Neural progenitor cell (in vitro differentiated cells): Measurements from ENCODE around the gene CCDC7. TPM values are rescaled to one million over a fixed set of nuclear protein-coding genes. Genes with fewer than 3 reads are reported as not detected.

Source experiments
- DNase-seq: peaks from one replicate; pipeline ENCODE4 v3.0.0-alpha.2; 2016; ENCODE audit warnings: low spot score
- H2AFZ ChIP-seq: fragments of 200-600 bp; sonication (generic); replicated peaks from 2 replicates; pipeline ENCODE4 v1.6.1; 2016; ENCODE audit warnings: antibody characterized with exemption
- H3F3A ChIP-seq: fragments of 200-600 bp; sonication (generic); 2 replicates; pipeline ENCODE4 v1.6.1; 2016; ENCODE audit warnings: antibody characterized with exemption, low read depth
- H3K27ac ChIP-seq: fragments of 200-600 bp; sonication (generic); 2 replicates; pipeline ENCODE4 v1.5.1; 2016; ENCODE audit warnings: mild to moderate bottlenecking
- H3K27me3 ChIP-seq: fragments of 200-600 bp; sonication (generic); 2 replicates; pipeline ENCODE4 v1.6.1; 2016; ENCODE audit warnings: mild to moderate bottlenecking, moderate library complexity
- H3K36me3 ChIP-seq: fragments of 200-600 bp; sonication (generic); 2 replicates; pipeline ENCODE4 v1.5.1; 2016
- H3K4me1 ChIP-seq: fragments of 200-600 bp; sonication (generic); 2 replicates; pipeline ENCODE4 v1.6.1; 2016; ENCODE audit warnings: mixed run types
- H3K4me2 ChIP-seq: fragments of 200-600 bp; sonication (generic); 2 replicates; pipeline ENCODE4 v1.6.1; 2016
- H3K4me3 ChIP-seq: fragments of 200-600 bp; sonication (generic); 2 replicates; pipeline ENCODE4 v1.5.1; 2016
- H3K79me2 ChIP-seq: fragments of 200-600 bp; sonication (generic); 2 replicates; pipeline ENCODE4 v1.6.1; 2016; ENCODE audit warnings: low read depth
- H3K9ac ChIP-seq: fragments of 200-600 bp; sonication (generic); 2 replicates; pipeline ENCODE4 v1.6.1; 2016
- H3K9me3 ChIP-seq: fragments of 200-600 bp; sonication (generic); 2 replicates; pipeline ENCODE4 v1.5.1; 2016; ENCODE audit warnings: low read depth
- H4K20me1 ChIP-seq: fragments of 200-600 bp; sonication (generic); 2 replicates; pipeline ENCODE4 v1.6.1; 2016; ENCODE audit warnings: low read depth
- H3K27ac Mint-ChIP-seq: 3 replicates; pipeline ENCODE4 v1.8.0; 2021; ENCODE audit warnings: mixed read lengths
- H3K27me3 Mint-ChIP-seq: 2 replicates; pipeline ENCODE4 v1.8.0; 2022; ENCODE audit warnings: low read depth, mild to moderate bottlenecking, inconsistent platforms, moderate library complexity, mixed read lengths; ENCODE audit not compliant: insufficient read depth
- H3K36me3 Mint-ChIP-seq: 3 replicates; pipeline ENCODE4 v1.8.0; 2021; ENCODE audit warnings: mixed read lengths
- H3K4me1 Mint-ChIP-seq: 3 replicates; pipeline ENCODE4 v1.8.0; 2021; ENCODE audit warnings: mixed read lengths
- H3K4me3 Mint-ChIP-seq: 3 replicates; pipeline ENCODE4 v1.8.0; 2021; ENCODE audit warnings: mild to moderate bottlenecking, moderate library complexity, mixed read lengths
- H3K9me3 Mint-ChIP-seq: 3 replicates; pipeline ENCODE4 v1.8.0; 2020; ENCODE audit warnings: mixed read lengths
- EZH2 ChIP-seq: fragments of 200-600 bp; sonication (generic); IDR thresholded peaks from 2 replicates; pipeline ENCODE4 v1.6.1; 2017; ENCODE audit warnings: antibody characterized with exemption, mild to moderate bottlenecking, moderate library complexity
- EZH2phosphoT487 ChIP-seq: fragments of 200-600 bp; sonication (generic); IDR thresholded peaks from 2 replicates; pipeline ENCODE4 v1.6.1; 2017; ENCODE audit warnings: antibody characterized with exemption
- total RNA-seq: library from RNA; depleted of rRNA; stranded (reverse); fragments of >200 nt; gene quantifications from 2 replicates; pipeline ENCODE4 v1.2.3, GENCODE V29; 2015; ENCODE audit warnings: low replicate concordance
- TF ChIP-seq, protein P1 (sequence below): fragments of 200-600 bp; sonication (generic); IDR thresholded peaks from 2 replicates; pipeline ENCODE4 v1.5.1; 2017; ENCODE audit warnings: antibody characterized with exemption, mild to moderate bottlenecking

The CCDC7 gene
- total RNA-seq, 1 donor from 2014 or later: 6.9 TPM

DNA sequence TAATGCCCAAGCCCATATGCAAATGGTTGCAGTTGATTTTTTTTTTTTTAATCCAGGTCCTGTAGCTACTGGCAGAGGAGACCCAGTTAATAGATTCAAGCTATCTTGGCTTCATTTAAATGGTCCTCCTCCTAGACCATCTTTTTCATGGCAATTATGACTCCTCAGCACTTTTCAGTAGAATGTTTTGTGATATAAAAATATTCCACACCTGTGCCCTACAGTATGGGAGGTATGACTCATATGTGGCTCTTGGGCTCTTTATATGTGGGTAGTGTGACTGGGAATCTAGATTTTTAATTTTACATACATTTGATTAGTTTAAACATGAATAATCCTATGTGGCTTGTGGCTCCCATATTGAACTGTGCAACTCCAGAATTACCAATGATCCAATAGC lies 432.0 kb downstream of the CCDC7 start:
- Mint-ChIP-seq H3K27ac (no peak overlapping the region), H3K4me1 (peaks cover 4% of the 10 kb centered on the region), H3K36me3 (no peaks in the 10 kb centered on the region), H3K9me3 (peaks cover under 1% of the 10 kb centered on the region), H3K27me3 (no peaks in the 10 kb centered on the region), H3K4me3 (no peak overlapping the region)
- Histone ChIP-seq H3K36me3 (no peaks in the 10 kb centered on the region), H3K4me1 (no peaks in the 10 kb centered on the region), H3K27me3 (no peaks in the 10 kb centered on the region), H3K27ac (no peak overlapping the region), H3K4me2 (no peak overlapping the region), H2AFZ (no peak overlapping the region), H3K9me3 (no peaks in the 10 kb centered on the region), H3K4me3 (no peak overlapping the region), H3K79me2 (no peaks in the 10 kb centered on the region), H3F3A (no peaks in the 10 kb centered on the region), H4K20me1 (no peaks in the 10 kb centered on the region), H3K9ac (no peak overlapping the region)
- no peak for DNase-seq
- TF ChIP-seq EZH2phosphoT487: no peak
- no peak for TF ChIP-seq EZH2
- TF ChIP-seq, protein P1, sequence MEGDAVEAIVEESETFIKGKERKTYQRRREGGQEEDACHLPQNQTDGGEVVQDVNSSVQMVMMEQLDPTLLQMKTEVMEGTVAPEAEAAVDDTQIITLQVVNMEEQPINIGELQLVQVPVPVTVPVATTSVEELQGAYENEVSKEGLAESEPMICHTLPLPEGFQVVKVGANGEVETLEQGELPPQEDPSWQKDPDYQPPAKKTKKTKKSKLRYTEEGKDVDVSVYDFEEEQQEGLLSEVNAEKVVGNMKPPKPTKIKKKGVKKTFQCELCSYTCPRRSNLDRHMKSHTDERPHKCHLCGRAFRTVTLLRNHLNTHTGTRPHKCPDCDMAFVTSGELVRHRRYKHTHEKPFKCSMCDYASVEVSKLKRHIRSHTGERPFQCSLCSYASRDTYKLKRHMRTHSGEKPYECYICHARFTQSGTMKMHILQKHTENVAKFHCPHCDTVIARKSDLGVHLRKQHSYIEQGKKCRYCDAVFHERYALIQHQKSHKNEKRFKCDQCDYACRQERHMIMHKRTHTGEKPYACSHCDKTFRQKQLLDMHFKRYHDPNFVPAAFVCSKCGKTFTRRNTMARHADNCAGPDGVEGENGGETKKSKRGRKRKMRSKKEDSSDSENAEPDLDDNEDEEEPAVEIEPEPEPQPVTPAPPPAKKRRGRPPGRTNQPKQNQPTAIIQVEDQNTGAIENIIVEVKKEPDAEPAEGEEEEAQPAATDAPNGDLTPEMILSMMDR: no peak

DNA sequence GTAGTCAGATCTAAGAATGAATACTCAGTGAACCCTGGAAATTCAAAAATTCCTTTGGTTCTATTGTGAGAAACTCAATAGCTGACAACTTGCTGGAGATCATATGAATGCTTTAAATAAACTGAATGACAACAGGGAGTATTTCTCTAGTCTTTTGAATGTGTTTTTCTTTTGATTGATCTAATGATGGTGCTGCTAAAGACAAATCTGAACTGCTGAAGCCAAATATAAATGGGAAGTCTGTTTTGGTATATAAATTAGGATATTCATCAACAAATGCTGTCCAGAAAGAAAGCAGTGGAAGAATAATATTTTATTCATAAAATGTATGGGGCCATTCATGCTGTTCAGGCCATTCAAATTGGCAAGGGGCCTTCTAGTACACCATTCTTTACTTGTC lies 432.7 kb downstream of the CCDC7 start:
- no peak overlapping the region for H3K27ac Mint-ChIP-seq
- H3K36me3 ChIP-seq: no peaks in the 10 kb centered on the region
- no peaks in the 10 kb centered on the region for H3K4me1 ChIP-seq
- H3K9me3 ChIP-seq: no peaks in the 10 kb centered on the region
- no peaks in the 10 kb centered on the region for H3F3A ChIP-seq
- H3K9ac ChIP-seq: no peak overlapping the region
- H3K4me2 ChIP-seq: no peak overlapping the region
- H2AFZ ChIP-seq: no peak overlapping the region
- no peaks in the 10 kb centered on the region for H4K20me1 ChIP-seq
- no peaks in the 10 kb centered on the region for H3K36me3 Mint-ChIP-seq
- no peak overlapping the region for H3K27ac ChIP-seq
- H3K27me3 ChIP-seq: no peaks in the 10 kb centered on the region
- no peak for DNase-seq
- no peak overlapping the region for H3K4me3 ChIP-seq
- TF ChIP-seq EZH2 (no peak), EZH2phosphoT487 (no peak)
- TF ChIP-seq, protein P1: no peak
- H3K4me1 Mint-ChIP-seq: peaks cover 4% of the 10 kb centered on the region
- no peak overlapping the region for H3K4me3 Mint-ChIP-seq
- H3K79me2 ChIP-seq: no peaks in the 10 kb centered on the region
- no peaks in the 10 kb centered on the region for H3K27me3 Mint-ChIP-seq
- no peaks in the 10 kb centered on the region for H3K9me3 Mint-ChIP-seq

DNA sequence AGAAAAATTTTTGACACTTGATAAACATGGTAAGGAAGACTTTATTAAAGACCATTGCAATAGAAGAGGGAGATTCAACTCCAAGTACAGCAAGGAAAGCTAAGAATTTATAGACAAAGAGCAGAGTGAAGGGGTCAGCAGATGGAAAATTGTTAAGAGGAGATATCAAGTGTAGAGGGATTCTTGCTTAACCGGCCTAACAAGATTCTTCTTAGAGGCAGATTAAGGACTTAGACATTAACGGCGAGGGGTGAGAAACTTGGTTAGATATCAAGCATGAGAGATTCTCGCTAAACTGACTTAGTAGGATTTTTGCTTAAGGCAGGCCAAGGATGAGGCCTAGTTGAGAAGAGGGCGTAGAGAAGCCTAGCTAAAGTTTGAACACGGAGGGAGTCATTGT lies 436.1 kb downstream of the CCDC7 start:
- Histone ChIP-seq H3K27ac (no peak overlapping the region), H4K20me1 (no peaks in the 10 kb centered on the region), H3K9ac (no peak overlapping the region), H3K4me2 (no peak overlapping the region), H3K4me3 (no peak overlapping the region), H3K4me1 (peaks cover 11% of the 10 kb centered on the region), H2AFZ (no peak overlapping the region), H3K27me3 (no peaks in the 10 kb centered on the region), H3F3A (peaks cover 4% of the 10 kb centered on the region), H3K9me3 (no peaks in the 10 kb centered on the region), H3K79me2 (no peaks in the 10 kb centered on the region), H3K36me3 (no peaks in the 10 kb centered on the region)
- TF ChIP-seq, protein P1: no peak
- TF ChIP-seq EZH2phosphoT487 (no peak), EZH2 (no peak)
- no peaks in the 10 kb centered on the region for H3K36me3 Mint-ChIP-seq
- no peak overlapping the region for H3K4me3 Mint-ChIP-seq
- H3K27me3 Mint-ChIP-seq: no peaks in the 10 kb centered on the region
- H3K4me1 Mint-ChIP-seq: peaks cover 4% of the 10 kb centered on the region
- DNase-seq: no peak
- no peak overlapping the region for H3K27ac Mint-ChIP-seq
- no peaks in the 10 kb centered on the region for H3K9me3 Mint-ChIP-seq
